Stimulated activated CD4-positive, alpha-beta T cell treated with anti-CD3 and anti-CD28 coated beads, Interleukin-4, amount 100 ng/mL, for 24 hours (primary cell): ENCODE data around the gene TMEM184A.
"Not testable (repeated sequence)": the region's sequence is repeated elsewhere in the genome, so short reads cannot be mapped to it uniquely, and the experiment has no call there.

ENCODE experiments used
- DNase-seq: peaks from one replicate; pipeline ENCODE4 v3.0.0-alpha.2; 2020

Gene TMEM184A

DNA sequence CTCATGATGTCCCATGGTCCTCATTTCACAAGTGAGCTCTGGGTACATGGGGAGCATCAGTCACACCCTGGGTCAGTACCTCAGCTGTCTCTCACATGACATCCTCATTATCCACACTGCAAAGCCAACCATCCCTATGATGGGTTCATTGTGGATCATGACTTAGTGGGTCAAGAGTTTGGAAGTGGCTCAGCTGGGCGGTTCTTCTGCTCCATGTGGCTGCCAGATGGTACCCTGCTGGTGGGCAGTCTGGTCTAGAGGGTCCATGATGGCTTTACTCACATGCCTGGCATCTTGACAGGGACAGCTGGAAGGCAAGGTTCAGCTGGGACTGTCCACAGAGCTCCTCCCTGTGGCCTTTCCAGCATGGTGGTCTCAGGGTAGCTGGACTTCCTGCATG lies 33.0 kb upstream of the TMEM184A start:
- no peak for DNase-seq

DNA sequence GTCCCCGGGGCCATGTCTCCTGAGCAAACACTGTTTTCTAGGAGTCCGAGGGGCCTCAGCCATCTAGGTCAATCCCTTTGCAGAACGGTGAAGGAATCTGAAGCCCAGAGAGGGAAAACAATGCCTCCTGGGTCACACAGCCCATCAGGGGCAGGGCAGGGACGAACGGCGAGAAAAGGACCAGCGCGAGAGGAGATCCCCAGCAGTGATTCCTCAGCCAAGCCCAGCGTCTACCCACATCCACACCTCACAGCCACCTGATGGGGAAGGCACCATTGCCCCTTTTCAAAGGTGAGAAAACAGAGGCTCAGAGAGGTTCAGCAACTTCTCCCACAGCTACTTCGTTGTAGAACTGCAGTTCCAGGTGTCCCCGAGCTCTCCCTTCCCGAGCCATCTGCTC lies 31.7 kb upstream of the TMEM184A start:
- no peak for DNase-seq

DNA sequence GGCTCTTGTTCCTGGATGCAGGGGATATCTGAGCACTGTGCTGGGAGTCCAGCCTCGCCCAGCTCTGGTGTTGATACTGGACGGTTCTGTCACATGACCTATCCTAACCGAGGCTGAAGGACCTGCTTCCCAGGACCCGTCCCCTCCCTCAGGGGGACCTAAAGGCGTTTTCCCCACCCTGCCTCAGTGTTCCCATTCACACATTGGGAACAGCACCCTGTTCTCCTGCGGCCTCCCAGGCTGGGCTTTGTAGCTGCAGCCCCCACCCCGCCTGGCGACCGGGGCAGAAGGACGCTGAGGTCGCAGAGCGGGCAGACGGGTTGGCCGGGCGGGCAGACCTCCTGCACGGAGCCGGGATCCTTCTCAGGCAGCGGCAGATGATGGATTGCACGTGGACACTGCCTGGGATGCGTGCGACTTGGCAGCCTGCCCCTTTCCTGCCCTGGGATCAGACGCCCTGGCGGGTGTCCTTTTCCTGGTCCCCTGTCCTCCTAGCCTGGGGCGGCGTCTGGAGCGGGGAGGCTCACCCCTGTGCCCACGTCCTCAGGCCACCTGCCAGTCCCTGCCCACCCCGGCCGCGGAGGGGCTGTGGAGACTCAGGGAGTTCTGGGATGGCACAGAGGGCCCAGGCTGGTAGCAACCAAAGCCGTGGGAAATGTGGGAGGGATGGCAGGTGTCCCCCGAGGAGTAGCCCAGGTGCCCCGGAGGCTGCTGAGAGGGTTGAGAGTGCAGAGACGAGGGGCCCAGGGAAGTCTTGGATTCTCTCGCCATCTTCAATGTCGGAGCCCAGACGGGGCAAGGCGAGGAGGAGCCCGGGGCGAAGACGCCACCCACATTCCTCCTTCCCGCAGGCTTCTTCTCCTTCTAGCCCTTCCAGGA lies 31.1 kb upstream of the TMEM184A start:
- no peak for DNase-seq

DNA sequence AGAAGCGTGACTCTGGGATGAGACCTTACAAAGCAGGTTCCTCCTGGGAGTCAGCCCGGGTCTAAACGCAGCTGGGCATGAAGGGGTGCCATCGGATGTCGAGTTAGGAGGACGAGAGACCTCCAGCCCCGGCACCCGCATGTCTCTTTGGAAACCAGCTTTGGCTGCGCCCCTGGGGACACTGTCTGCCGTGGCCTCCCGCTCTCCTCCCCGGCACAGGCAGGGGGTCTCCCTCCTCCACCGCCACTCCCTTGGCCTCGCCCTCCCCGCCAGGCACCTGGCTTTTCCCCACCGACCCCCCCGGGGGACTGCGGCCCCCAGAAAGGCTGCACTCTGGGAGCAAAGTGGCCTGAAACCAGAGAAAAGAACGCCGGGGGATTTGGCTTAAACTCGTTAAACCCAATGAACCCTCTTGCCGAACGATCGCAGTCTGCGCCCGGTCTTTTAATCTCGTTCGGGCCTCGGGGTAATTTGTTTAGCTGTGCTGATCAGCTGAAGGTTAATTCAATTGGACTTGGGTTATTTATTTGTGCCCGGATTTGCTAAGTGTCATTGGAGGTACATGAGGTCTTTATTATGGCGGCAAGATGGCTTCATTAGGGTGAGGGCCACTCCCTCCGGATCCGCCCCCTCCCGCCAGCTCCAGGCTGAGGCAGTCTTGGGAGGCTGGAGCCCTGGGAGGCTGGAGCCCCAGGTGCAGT lies 30.3 kb upstream of the TMEM184A start:
- DNase-seq: no peak

DNA sequence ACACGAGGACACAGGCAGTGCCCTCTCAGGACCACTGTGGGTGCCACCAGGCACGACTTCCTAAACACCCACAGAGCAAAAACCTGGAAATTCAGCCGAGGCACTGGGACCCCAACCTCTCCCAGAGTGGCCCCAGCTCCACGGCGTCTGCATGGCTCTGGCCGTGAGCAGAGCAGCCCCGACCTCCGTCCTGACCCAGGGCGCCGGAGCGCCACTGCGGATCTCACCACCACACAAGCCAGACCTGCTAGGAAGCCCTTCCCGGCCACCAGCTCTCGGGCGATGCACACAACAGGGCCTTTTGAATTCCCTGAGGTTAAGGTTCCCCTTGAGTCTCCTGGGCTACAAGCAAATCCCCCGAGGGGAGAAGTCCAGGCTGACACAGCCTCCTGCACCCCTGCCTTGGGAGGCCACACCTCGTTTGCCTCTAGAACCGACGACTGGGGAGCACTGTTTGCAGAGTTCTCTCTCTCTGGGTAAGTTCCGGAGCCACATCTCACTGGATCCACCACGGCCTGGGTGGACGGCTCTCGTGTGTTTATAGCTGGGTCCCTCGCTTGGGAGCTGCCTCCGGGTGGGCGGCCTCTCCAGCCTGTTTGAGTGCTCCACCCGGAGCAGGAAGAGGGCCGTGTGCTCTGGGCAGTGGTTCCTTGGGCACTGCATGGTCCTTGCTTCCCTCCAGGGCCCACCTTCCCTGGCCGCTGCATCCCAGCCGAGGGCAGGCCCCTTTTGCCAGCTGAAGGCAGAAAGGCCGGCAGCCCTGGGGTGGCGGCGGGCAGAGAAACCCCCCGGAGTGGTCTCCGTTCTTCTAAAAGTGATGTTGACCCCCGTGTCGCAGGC lies 29.4 kb upstream of the TMEM184A start:
- no peak for DNase-seq

DNA sequence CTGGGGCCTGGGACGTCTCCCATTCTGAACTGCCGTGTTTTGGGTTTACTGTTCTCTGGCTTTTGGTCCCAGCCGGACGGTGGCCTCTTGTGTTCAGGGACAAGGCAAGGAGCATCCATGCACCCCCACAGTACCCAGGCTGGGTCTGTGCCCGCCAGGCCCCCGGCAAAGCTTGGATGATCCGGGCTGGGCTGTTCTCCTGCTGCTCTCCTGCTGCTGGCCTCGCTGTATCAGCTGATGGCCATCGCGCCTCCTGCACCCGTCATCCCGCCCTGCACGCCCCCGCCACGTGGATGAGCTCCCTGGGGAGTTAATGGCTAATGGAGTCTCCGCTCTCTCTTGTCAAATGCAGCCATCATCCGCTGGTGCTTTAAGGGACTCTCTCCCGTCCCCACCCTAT lies 28.7 kb upstream of the TMEM184A start:
- no peak for DNase-seq

DNA sequence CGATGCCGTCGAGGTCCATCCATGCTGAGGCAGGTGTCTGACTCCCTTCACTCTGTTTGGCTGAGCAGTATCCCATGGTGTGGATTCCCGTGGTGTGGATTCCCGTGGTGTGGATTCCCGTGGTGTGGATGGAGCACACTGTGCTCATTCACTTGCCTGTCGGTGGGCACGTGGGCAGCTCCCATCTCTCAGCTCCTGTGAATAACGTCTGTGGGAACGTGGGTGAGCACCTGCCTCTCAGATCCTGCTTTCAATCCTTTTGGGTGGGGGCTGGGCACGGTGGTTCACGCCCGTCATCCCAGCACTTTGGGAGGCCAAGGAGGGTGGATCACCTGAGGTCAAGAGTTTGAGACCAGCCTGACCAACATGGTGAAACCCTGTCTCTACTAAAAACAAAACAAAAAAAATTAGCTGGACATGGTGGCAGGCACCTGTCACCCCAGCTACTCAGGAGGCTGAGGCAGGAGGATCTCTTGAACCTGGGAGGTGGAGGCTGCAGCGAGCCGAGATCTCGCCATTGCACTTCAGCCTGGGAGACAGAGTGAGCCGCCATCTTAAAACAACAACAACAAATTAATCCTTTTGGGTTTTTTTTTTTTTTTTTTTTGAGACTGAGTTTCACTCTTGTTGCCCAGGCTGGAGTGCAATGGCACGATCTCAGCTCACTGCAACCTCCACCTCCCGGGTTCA lies 27.4 kb upstream of the TMEM184A start:
- DNase-seq: not testable (repeated sequence)

DNA sequence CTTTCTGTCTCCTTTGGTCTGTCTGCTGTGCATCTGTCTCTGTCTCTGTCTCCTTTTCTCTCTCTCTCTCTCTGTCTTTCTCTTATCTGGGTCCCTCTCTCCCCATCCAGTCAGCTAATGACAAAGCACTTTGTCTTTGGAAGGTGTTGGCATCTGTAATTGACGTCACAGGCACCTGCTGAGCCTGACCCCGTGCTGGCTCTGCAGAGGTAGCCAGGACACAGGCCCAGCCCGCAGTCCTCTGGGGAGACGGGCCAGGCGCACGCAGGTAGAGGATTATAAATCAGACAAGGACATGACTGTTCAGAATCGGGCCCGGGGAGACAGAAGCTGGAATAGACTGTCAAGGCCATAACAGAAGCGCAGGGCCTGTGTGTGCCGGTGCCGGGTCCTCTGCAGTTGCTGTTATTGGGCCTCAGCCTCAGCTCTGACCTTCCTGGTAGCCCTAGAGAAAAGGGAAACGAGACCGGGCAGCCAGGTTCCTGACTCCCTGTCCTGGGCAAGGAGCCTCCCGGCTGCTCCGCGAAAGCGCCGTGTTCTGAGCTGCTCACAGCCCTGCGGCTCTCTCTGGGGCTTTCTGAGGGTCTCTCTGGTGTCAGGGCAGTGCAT lies 24.5 kb upstream of the TMEM184A start:
- DNase-seq: no peak

DNA sequence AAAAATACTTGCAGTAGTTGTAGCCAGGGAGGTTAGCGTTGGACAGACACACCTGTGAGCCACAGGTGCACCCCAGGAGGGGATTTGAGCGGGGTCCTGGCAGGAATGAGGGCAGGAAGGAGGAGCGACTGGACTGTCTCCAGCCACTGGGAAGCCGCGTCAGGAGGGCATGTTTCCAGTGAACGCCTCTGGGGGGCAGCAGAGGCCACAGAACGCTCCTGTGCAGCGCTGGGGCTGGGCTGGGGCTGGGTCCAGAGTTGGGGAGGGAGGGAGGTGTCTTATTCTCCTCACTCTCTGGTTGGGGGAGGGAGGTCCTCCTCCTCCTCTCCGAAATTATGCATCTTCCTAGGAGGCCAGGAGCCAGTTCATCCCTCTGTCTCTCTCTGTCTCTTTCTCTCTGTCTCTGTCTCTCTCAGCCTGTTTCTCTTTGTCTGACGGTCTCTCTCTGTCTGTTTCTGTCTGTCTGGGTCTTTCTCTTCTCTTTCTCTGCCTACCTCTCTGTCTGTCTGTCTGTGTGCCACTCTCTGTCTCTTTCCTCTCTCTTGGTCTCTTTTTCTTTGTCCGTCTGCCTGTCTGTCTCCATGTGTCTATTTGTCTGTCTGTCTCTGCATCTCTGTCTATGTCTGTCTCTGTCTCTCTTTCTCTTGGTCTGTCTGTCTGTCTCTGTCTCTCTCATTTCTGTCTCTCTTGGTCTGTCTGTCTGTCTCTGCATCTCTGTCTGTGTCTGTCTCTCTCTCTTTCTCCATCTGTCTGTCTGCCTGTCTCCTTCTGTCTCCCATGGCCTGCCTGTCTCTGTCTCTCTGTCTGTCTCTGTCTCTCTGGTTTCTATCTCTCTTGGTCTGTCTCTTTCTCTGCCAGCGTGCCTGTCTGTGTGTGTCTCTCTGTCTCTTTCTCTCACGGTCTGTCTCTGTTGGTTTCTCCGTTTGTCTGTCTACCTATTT lies 23.7 kb upstream of the TMEM184A start:
- peak; percentile 78 for DNase-seq

DNA sequence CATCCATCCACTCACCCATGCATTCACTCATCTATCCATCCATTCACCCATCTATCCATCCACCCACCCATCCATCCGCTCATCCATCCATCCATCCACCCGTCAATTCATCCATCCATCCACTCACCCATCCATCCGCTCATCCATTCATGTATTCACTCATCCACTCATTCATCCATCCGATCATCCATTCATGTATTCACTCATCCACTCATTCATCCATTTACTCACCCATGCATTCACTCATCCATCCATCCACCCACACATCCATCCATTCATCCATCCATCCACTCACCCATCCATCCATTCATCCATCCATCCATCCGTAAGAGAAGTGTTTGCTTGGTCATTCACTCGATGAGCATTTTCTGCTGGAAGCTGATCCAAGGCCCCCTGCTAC lies 22.5 kb upstream of the TMEM184A start:
- no peak for DNase-seq

DNA sequence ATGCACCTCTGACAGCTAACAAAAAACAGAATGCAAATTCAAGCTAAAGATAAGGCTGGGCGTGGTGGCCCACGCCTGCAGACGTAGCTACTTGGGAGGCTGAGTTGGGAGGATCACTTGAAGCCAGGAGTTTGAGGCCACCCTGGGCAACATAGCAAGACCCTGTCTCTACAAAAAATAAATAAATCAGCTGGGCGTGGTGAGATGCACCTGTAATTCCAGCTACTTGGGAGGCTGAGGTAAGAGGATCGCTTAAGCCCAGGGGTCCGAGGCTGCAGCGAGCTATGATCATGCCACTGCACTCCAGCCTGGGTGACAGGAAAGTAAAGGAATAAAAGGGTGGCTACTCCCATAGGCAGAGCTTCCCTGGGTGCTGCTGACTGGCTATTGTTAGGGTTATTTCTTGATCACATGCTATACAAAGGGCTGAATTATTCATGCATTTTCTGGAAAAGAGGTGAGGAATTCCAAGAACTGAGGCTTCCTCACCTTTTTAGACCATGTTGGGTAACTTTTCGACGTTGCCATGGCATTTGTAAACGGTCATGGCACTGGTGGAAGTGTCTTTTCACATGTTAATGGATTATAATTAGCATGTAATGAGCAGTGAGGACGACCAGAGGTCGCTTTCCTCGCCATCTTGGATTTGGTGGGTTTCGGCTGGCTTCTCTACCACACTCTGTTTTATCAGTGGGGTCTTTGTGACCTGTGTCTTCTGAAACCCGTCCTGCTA lies 20.7 kb upstream of the TMEM184A start:
- DNase-seq: no peak

DNA sequence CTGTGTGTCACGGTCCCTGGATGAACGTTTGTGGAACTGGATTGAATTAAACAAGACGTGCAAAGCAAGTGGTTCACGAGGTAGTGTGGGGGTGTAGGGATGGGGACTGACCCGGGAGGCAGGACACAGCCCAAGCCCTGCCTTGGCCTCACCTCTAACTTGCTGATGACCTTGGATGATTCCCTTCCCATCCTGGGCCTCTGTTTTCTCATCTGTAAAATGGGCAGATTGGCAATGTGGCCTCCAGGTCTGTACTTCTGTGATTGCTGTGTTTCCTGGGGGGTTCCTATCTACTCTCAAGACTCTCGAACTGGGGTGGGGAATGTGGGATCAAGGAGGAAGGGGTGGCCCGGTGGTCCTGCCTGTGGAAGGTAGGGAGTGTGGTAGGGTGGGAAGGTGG lies 19.8 kb upstream of the TMEM184A start:
- no peak for DNase-seq

DNA sequence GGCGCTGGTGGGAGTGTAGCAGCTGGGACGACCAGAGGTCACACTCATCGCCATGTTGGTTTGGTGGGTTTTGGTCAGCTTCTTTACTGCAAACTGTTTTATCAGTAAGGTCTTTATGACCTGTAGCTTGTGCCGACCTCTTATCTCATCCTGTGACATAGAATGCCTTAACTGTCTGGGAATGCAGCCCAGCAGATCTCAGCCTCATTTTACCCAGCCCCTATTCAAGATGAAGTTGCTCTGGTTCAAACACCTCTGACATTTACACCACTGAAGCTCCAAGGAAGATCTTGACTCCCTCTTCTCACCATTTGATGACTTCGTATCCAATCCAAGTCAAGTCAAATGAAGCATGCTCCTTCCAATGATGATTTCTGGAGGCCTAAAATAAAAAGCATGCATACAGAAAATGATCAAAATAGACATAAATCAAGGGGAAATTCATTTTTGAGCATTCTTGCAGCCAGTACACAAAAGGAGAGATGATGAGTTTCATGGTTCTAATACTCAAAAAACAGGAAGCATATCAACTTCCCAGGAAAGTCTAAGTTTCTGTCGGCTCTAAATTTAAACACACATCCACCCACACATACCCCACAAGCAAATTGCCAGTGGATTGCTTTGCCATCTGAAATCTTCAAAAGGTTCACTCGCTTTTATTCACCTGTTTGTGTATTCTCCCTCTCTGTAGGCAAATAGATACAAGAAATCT lies 16.3 kb upstream of the TMEM184A start:
- DNase-seq: no peak

DNA sequence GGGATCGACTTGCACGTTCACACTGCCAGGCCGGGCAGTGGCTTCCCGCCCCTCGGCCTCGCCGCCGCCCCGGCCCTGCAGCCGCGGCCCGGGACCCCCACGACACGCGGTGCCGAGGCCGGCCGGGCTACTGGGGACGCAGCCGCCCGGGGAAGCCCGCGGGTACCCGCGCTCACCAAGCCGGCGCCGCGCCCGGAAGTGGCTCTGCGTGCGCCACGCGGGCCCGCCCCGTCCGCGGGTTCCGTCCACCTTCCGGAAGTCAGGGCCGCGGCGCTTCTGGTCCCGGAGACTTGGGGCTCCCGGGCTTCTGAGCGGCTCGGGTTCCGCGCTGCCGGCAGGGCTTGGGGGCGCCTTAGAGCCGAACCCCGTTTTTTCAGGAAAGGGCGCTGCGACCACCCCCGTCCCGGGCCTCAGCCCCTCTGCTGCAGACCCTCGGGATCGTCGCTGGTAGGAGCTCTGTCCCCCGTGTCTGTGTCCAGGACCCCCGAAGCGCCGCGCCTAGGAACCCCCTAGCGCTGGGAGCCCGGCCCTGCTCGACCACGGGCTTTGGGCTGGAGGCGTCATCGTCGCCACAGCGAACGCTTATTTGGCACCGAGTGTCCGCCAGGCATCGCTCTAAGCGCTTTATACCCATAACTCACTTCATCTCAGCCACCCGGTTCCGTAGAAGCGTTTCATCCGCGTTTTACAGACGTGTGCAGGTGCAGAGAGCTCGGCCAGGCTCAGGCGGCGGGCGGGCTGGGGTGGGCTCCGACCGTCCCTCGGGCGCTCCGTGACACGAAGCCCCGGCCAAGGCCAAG lies 14.0 kb upstream of the TMEM184A start, which contains the start of gene PSMG3:
Gene PSMG3, minus strand, starts transcription at position 200 of the 800 bp plus-strand sequence. CDS start 693 bp downstream, outside the sequence.
- DNase-seq: peak; percentile 91

DNA sequence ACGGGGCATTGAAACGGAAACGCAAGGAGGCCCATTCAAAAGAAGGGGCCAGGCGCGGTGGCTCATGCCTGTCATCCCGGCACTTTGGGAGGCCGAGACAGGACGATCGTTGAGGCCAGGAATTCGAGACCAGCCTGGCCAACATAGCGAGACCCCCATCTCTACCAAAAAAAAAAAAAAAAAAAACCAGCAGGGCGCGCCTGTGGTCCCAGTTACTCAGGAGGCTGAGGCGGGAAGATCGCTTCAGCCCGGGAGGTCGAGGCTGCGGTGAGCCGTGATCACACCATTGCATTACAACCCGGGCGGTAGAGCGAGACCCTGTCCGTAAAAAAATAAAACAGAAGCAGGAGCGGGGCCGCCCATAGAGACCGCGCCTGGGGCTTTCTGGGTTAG lies 13.4 kb upstream of the TMEM184A start:
- no peak for DNase-seq

DNA sequence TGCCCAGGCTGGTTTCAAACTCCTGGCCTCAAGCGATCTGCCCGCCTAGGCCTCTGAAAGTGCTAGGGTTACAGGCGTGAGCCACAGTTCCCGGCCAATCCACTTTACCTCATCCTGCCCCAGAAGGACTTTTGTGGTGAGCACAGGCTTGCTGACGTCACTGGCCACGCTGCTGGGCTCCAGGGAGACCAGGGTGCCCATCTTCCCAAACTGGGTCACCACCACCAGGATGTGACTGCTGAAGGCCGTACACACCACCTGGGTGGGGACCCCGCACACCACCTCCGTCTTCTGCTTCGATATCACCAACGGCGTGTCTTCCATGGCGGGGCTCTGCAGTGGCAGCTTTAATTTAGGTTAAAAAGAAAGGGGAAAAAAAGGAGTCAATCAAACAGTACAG lies 13.0 kb upstream of the TMEM184A start:
- peak; percentile 32 for DNase-seq

DNA sequence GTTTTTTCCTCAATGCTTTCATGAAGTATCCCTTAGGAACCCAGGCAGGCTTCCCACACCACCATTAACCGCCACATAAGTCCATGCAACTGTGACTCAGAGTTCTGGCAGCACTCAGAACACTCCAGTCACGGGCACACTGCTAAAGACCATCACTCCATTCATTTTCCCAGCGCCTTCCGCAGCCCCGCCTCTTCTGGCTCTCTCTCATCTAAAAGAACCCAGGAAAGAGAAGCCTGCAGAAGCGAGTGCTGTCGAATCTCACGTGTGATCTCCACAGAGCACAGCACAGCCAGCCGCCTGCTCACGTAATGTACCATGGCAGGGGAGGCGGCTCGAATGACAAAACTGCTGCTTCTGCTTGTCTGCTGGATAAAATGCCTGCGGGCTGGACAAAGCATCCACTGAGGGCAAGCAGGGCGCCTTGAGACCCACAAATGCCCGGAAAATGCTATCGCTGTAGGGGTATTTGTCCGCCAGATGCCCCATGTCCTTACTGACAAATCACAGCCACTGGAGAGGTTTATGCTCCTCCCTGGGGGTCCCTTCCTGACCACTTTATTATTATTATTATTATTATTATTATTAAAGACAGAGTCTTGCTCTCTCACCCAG lies 12.0 kb upstream of the TMEM184A start:
- DNase-seq: no peak

DNA sequence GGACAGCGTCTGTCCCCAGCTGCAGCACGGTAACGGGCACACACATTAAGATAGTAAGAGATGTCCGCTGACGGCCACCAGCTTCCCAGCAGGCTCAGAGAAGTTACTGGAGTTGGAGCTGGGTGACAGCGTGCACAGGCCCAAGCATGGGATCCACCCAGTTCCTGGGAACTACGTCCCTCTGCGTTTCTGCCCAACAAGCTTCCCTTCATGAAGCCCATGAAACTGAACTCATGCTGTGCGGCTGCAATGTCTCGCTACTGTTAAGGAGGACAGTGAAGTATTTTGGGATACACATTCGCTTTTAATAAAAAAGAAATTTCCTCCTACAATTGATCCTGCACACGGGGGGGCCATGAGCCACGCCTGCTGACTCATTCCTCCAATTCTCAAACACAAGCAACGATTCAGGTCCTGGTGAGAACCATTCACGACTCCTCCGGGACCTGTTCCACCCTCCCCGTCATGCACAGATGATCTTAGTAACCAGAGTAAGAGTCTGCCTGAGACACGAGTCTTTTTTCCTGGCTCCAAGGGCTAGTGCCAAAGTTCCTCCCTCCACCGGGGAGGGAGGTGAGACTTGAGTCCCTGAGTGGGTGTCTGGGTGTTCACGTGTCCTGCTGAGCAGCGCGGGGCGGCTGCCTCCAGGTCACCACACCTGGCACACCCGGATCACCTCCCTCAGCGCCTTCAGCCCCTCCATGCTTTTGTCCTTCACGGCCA lies 11.2 kb upstream of the TMEM184A start:
- DNase-seq: no peak
